SK-N-SH (cell line): Measurements from ENCODE around the gene MAGI2. TPM values are rescaled to one million over a fixed set of nuclear protein-coding genes. Genes with fewer than 3 reads are reported as not detected.

ENCODE experiments used
- CTCF ChIA-PET: fragments of 300-600, 350-600 bp; formaldehyde crosslinking; extraction: SDS; loops from one replicate; lab custom pipeline; 2021; lab: Yijun Ruan, JAX
- POLR2A ChIA-PET: fragments of 350-600 bp; sonication (Branson Sonifier 250); formaldehyde crosslinking; extraction: SDS; loops from one replicate; lab custom pipeline; 2020; ENCODE audit warnings: antibody characterized with exemption, inconsistent platforms; lab: Yijun Ruan, JAX
- DNase-seq: peaks from one replicate; pipeline ENCODE4 v3.0.0; 2012
- H2AFZ ChIP-seq: fragments of 200-600 bp; sonication (generic); 2 replicates; pipeline ENCODE4 v1.8.1; 2016; ENCODE audit warnings: antibody characterized with exemption, mild to moderate bottlenecking, low read depth
- H3F3A ChIP-seq: fragments of 200-600 bp; sonication (generic); replicated peaks from 2 replicates; pipeline ENCODE3; 2016; ENCODE audit warnings: antibody characterized with exemption, mild to moderate bottlenecking; ENCODE audit not compliant: insufficient read depth
- H3K27ac ChIP-seq, 2 experiments: fragments of 200-500 bp in 1 of 2; fragments of 200-600 bp in 1 of 2; sonication (Bioruptor generic) in 1 of 2; sonication (generic), shearing (Covaris generic) in 1 of 2; 2 replicates each; pipeline versions ENCODE4 v1.5.1 to v1.6.1; 2014 to 2016; ENCODE audit warnings: low read depth in 2 of 2, inconsistent platforms in 1 of 2, low read length in 1 of 2, mild to moderate bottlenecking in 1 of 2, mixed read lengths in 1 of 2
- H3K27me3 ChIP-seq: fragments of 200-600 bp; sonication (generic), shearing (Covaris generic); 2 replicates; pipeline ENCODE4 v1.6.1; 2016; ENCODE audit warnings: mixed run types; ENCODE audit not compliant: insufficient read depth
- H3K36me3 ChIP-seq, 2 experiments: fragments of 200-500 bp in 1 of 2; fragments of 200-600 bp in 1 of 2; sonication (Bioruptor generic) in 1 of 2; sonication (generic) in 1 of 2; replicated peaks in 1 of 2; 2 replicates each; pipeline versions ENCODE3 to v1.5.1; 2014 to 2016; ENCODE audit warnings: low read length in 1 of 2, mild to moderate bottlenecking in 1 of 2; ENCODE audit not compliant: insufficient read depth in 2 of 2, control insufficient read depth in 1 of 2
- H3K4me1 ChIP-seq, 2 experiments: fragments of 200-500 bp in 1 of 2; fragments of 200-600 bp in 1 of 2; sonication (Bioruptor generic) in 1 of 2; sonication (generic), shearing (Covaris generic) in 1 of 2; 2 replicates each; pipeline versions ENCODE4 v1.5.1 to v1.6.1; 2014 to 2016; ENCODE audit warnings: low read depth in 1 of 2, low read length in 1 of 2, mixed run types in 1 of 2; ENCODE audit not compliant: insufficient read depth in 2 of 2, control insufficient read depth in 1 of 2
- H3K4me2 ChIP-seq: fragments of 200-600 bp; sonication (generic), shearing (Covaris generic); 2 replicates; pipeline ENCODE4 v1.6.1; 2017; ENCODE audit warnings: mixed run types
- H3K4me3 ChIP-seq, 2 experiments: fragments of 200-500 bp in 1 of 2; fragments of 200-600 bp in 1 of 2; sonication (Bioruptor generic) in 1 of 2; sonication (generic), shearing (Covaris generic) in 1 of 2; 2 replicates each; pipeline versions ENCODE4 v1.5.1 to v1.8.1; 2014 to 2016; ENCODE audit warnings: low read depth in 2 of 2, inconsistent platforms in 1 of 2, low read length in 1 of 2, mild to moderate bottlenecking in 1 of 2, mixed read lengths in 1 of 2, moderate library complexity in 1 of 2
- H3K79me2 ChIP-seq: fragments of 200-600 bp; sonication (generic); 2 replicates; pipeline ENCODE4 v1.8.1; 2017; ENCODE audit warnings: mild to moderate bottlenecking; ENCODE audit not compliant: insufficient read depth
- H3K9ac ChIP-seq: fragments of 200-600 bp; sonication (generic); 2 replicates; pipeline ENCODE4 v1.6.1; 2017; ENCODE audit warnings: mixed run types
- H3K9me2 ChIP-seq: fragments of 200-600 bp; sonication (generic); 2 replicates; pipeline ENCODE4 v1.6.1; 2017; ENCODE audit warnings: mixed run types
- H3K9me3 ChIP-seq: fragments of 200-600 bp; sonication (generic); 2 replicates; pipeline ENCODE4 v1.6.1; 2017; ENCODE audit warnings: mixed run types, mild to moderate bottlenecking, moderate library complexity
- H4K20me1 ChIP-seq: fragments of 200-600 bp; sonication (generic); 2 replicates; pipeline ENCODE4 v1.6.1; 2017; ENCODE audit warnings: mild to moderate bottlenecking, mixed run types; ENCODE audit not compliant: insufficient read depth
- EP300 ChIP-seq, 2 experiments: IDR thresholded peaks; 2 replicates each; pipeline versions ENCODE4 v1.4.0 to v1.6.1; 2012; ENCODE audit warnings: borderline replicate concordance in 1 of 2, low read depth in 1 of 2, low read length in 1 of 2
- EZH2phosphoT487 ChIP-seq: fragments of 200-600 bp; sonication (generic); IDR thresholded peaks from 2 replicates; pipeline ENCODE4 v1.6.1; 2017; ENCODE audit warnings: low read depth, mixed run types, mild to moderate bottlenecking, antibody characterized with exemption, moderate library complexity, borderline replicate concordance
- FOSL2 ChIP-seq: IDR thresholded peaks from 2 replicates; pipeline ENCODE4 v1.4.0; 2012; ENCODE audit warnings: low read depth, mild to moderate bottlenecking, moderate library complexity, borderline replicate concordance
- FOXJ3 ChIP-seq: sonication (generic); formaldehyde crosslinking; IDR thresholded peaks from 2 replicates; pipeline ENCODE4 v1.5.1; 2020; ENCODE audit warnings: mild to moderate bottlenecking, missing genetic modification reagents
- GABPA ChIP-seq: IDR thresholded peaks from 2 replicates; pipeline ENCODE4 v1.4.0; 2012; ENCODE audit warnings: low read depth, mild to moderate bottlenecking
- GATA2 ChIP-seq: sonication (generic); formaldehyde crosslinking; IDR thresholded peaks from 2 replicates; pipeline ENCODE4 v1.5.0; 2020; ENCODE audit warnings: mild to moderate bottlenecking, missing genetic modification reagents
- MXI1 ChIP-seq: IDR thresholded peaks from 2 replicates; pipeline ENCODE4 v1.6.1; 2012; ENCODE audit warnings: mild to moderate bottlenecking, low read depth, low read length, improper control_type of control experiment
- NFIC ChIP-seq: IDR thresholded peaks from 2 replicates; pipeline ENCODE4 v1.4.0; 2012; ENCODE audit warnings: borderline replicate concordance
- NRF1 ChIP-seq: IDR thresholded peaks from 2 replicates; pipeline ENCODE4 v1.6.1; 2012; ENCODE audit warnings: low read depth, mild to moderate bottlenecking, low read length
- PBX3 ChIP-seq: IDR thresholded peaks from 2 replicates; pipeline ENCODE4; 2012
- POLR2AphosphoS5 ChIP-seq: IDR thresholded peaks from 2 replicates; pipeline ENCODE4 v1.6.1; 2012; ENCODE audit warnings: low read depth, low read length
- RCOR1 ChIP-seq: fragments of 150-350 bp; IDR thresholded peaks from 2 replicates; pipeline ENCODE4 v1.6.1; 2017; ENCODE audit warnings: antibody characterized with exemption, low read length
- RFX5 ChIP-seq: IDR thresholded peaks from 2 replicates; pipeline ENCODE4 v1.6.1; 2012; ENCODE audit warnings: mild to moderate bottlenecking, improper control_type of control experiment, low read length
- RXRA ChIP-seq: IDR thresholded peaks from 2 replicates; pipeline ENCODE4 v1.4.0; 2012; ENCODE audit warnings: low read depth, mild to moderate bottlenecking, borderline replicate concordance
- SMC3 ChIP-seq: IDR thresholded peaks from 2 replicates; pipeline ENCODE4 v1.6.1; 2012; ENCODE audit warnings: low read depth, low read length, improper control_type of control experiment
- TEAD4 ChIP-seq: IDR thresholded peaks from 2 replicates; pipeline ENCODE4 v1.4.0; 2012; ENCODE audit warnings: mild to moderate bottlenecking, borderline replicate concordance; ENCODE audit not compliant: insufficient read depth
- USF1 ChIP-seq: IDR thresholded peaks from 2 replicates; pipeline ENCODE4 v1.4.0; 2012; ENCODE audit warnings: low read depth, borderline replicate concordance
- WGBS: methylation state at CpG from one replicate; pipeline ENCODE4 v1.1.6; 2017; ENCODE audit warnings: low lambda C conversion rate; 5-methylcytosine and 5-hydroxymethylcytosine counted together
- polyA plus RNA-seq, 3 experiments: library from polyadenylated mRNA; depleted of rRNA; stranded (reverse); fragments of >200 nt; gene quantifications; 2 replicates each; pipeline ENCODE4 v1.2.3, GENCODE V29; 2012
- TF ChIP-seq, protein P1 (sequence below): fragments of 150-350 bp; IDR thresholded peaks from 2 replicates; pipeline ENCODE4 v1.6.1; 2017; ENCODE audit warnings: antibody characterized with exemption, low read length, low read depth, borderline replicate concordance
- TF ChIP-seq, protein P2 (sequence below): IDR thresholded peaks from 2 replicates; pipeline ENCODE4 v1.4.0; 2012; ENCODE audit warnings: low read depth, borderline replicate concordance
- TF ChIP-seq, protein P3 (sequence below): fragments of 150-350 bp; IDR thresholded peaks from 2 replicates; pipeline ENCODE4 v1.6.1; 2016; ENCODE audit warnings: mild to moderate bottlenecking, low read depth, low read length

Gene MAGI2
- polyA plus RNA-seq, 1 of the 3 experiments (the other 2 are of a cell fraction): 1.1 TPM

DNA sequence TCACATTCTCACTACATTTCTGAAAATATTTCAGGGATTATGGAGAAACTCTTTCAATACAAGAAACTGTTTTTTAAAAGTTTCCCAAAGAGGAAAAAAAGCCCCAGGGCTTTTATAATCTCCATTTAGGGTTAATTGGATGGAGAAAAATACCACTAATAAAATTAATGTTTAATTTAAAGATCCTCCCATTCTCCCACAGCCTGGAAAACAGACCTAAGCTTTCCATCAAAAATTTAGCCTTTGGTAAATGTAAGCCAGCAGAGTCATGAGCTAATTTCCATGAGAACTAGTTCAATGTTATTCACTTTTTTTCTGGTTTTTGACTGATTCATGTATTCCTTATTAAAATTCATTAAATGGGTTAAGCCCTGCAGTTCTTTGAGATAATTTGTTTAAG, 1246.2 kb downstream of the MAGI2 start:
- peak; percentile 41 for DNase-seq
- Histone ChIP-seq H3K79me2 (no peaks in the 10 kb centered on the region; the same call in 1 of the 2 replicates), H3K27ac (no peak overlapping the region), H3K9me3 (no peaks in the 10 kb centered on the region), H3K4me2 (no peak overlapping the region), H3K27me3 (no peaks in the 10 kb centered on the region), H4K20me1 (no peaks in the 10 kb centered on the region), H3F3A (no peaks in the 10 kb centered on the region), H3K4me1 (peaks cover 0 to 3% of the 10 kb centered on the region in 2 experiments; a peak in 1 of 4 replicates), H3K36me3 (no peaks in the 10 kb centered on the region), H3K4me3 (no peak overlapping the region), H2AFZ (no peak overlapping the region), H3K9ac (no peak overlapping the region), H3K9me2 (no peaks in the 10 kb centered on the region)
- CTCF ChIA-PET: interaction anchor here (1.3 to 2.2 kb wide), 2 partner anchors 16 to 73 kb away, joined by 4 to 9 read pairs; no protein-coding TSS in a partner anchor
- no peak for TF ChIP-seq SMC3
- no peak for TF ChIP-seq RXRA
- TF ChIP-seq EP300 (IDR thresholded peaks at IDR 0.05; ENCODE audit: borderline replicate concordance in 1 of 2, low read depth in 1 of 2, low read length in 1 of 2): 0 out of 4 replicates have a peak, but pooled peaks of 1 of the 2 experiments have one; percentile 7
- no peak for TF ChIP-seq FOXJ3 (CRISPR knock-in tag)
- POLR2A ChIA-PET: no interaction called here

GRCh38 chr7:78206769-78207168, 1246.7 kb downstream of the MAGI2 start:
- Histone ChIP-seq H3K36me3 (no peaks in the 10 kb centered on the region), H3K27me3 (no peaks in the 10 kb centered on the region), H3K9ac (no peak overlapping the region), H3F3A (no peaks in the 10 kb centered on the region), H3K4me1 (peaks cover 0 to 3% of the 10 kb centered on the region in 2 experiments; a peak in 1 of 4 replicates), H3K27ac (no peak overlapping the region), H3K4me2 (no peak overlapping the region), H3K9me3 (no peaks in the 10 kb centered on the region), H2AFZ (no peak overlapping the region), H4K20me1 (no peaks in the 10 kb centered on the region), H3K79me2 (no peaks in the 10 kb centered on the region; the same call in 1 of the 2 replicates), H3K9me2 (no peaks in the 10 kb centered on the region), H3K4me3 (no peak overlapping the region)
- no peak for DNase-seq
- TF ChIP-seq MXI1: no peak
- no peak for TF ChIP-seq POLR2AphosphoS5
- TF ChIP-seq, protein P1, sequence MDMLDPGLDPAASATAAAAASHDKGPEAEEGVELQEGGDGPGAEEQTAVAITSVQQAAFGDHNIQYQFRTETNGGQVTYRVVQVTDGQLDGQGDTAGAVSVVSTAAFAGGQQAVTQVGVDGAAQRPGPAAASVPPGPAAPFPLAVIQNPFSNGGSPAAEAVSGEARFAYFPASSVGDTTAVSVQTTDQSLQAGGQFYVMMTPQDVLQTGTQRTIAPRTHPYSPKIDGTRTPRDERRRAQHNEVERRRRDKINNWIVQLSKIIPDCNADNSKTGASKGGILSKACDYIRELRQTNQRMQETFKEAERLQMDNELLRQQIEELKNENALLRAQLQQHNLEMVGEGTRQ: no peak
- TF ChIP-seq, protein P2, sequence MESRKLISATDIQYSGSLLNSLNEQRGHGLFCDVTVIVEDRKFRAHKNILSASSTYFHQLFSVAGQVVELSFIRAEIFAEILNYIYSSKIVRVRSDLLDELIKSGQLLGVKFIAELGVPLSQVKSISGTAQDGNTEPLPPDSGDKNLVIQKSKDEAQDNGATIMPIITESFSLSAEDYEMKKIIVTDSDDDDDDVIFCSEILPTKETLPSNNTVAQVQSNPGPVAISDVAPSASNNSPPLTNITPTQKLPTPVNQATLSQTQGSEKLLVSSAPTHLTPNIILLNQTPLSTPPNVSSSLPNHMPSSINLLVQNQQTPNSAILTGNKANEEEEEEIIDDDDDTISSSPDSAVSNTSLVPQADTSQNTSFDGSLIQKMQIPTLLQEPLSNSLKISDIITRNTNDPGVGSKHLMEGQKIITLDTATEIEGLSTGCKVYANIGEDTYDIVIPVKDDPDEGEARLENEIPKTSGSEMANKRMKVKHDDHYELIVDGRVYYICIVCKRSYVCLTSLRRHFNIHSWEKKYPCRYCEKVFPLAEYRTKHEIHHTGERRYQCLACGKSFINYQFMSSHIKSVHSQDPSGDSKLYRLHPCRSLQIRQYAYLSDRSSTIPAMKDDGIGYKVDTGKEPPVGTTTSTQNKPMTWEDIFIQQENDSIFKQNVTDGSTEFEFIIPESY: no peak
- TF ChIP-seq USF1: no peak
- TF ChIP-seq GATA2: no peak
- no peak for TF ChIP-seq EZH2phosphoT487
- TF ChIP-seq PBX3: no peak
- TF ChIP-seq EP300 (IDR thresholded peaks at IDR 0.05; ENCODE audit: borderline replicate concordance in 1 of 2, low read depth in 1 of 2, low read length in 1 of 2): no peak
- no peak for TF ChIP-seq RCOR1
- TF ChIP-seq RXRA: no peak
- no peak for TF ChIP-seq NRF1
- no peak for TF ChIP-seq FOSL2
- TF ChIP-seq RFX5: no peak
- TF ChIP-seq TEAD4: no peak
- TF ChIP-seq NFIC: no peak
- TF ChIP-seq, protein P3, sequence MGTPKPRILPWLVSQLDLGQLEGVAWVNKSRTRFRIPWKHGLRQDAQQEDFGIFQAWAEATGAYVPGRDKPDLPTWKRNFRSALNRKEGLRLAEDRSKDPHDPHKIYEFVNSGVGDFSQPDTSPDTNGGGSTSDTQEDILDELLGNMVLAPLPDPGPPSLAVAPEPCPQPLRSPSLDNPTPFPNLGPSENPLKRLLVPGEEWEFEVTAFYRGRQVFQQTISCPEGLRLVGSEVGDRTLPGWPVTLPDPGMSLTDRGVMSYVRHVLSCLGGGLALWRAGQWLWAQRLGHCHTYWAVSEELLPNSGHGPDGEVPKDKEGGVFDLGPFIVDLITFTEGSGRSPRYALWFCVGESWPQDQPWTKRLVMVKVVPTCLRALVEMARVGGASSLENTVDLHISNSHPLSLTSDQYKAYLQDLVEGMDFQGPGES: no peak
- no peak for TF ChIP-seq GABPA
- 47% methylated on average over 2 of the region's 2 CpGs for WGBS
- ChIA-PET CTCF (interaction anchor here (1.3 to 2.2 kb wide), 2 partner anchors 15 to 73 kb away, joined by 4 to 9 read pairs; no protein-coding TSS in a partner anchor), POLR2A (no interaction called here)
